SU-DHL-6 (cell line): Measurements from ENCODE around the gene B3GALNT1.

Experiments
- CTCF ChIP-seq: fragments of 200-600 bp; sonication (generic); IDR thresholded peaks from one replicate; pipeline ENCODE4 v1.5.1; 2017; ENCODE audit warnings: antibody characterized with exemption, mild to moderate bottlenecking, low read length, moderate library complexity; ENCODE audit not compliant: insufficient read depth, poor library complexity, severe bottlenecking
- EZH2phosphoT487 ChIP-seq: fragments of 200-600 bp; sonication (generic), shearing (Covaris generic); conservative IDR thresholded peaks from 2 replicates; pipeline ENCODE4 v1.6.1; 2018; ENCODE audit warnings: mild to moderate bottlenecking, antibody characterized with exemption, low read length, moderate library complexity, mixed read lengths

DNA sequence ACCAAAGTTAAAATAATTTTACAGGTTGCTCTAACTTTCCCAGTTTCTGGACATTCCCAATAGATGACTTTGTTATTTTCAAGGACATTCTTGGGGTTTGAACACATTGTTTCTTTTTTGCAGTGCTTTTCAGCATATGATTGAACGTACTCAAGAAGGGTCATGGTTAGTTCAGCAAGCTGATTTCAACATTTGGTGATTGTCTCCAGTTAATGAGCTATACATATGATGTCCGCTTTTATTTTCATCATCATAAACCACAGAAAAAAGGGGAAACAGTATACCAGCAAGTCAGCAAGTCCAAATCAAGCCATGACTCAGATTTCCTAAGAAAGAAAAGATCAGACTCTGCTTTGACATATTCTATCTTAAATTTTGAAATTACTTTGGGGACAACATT lies 69.4 kb downstream of the B3GALNT1 start:
- TF ChIP-seq CTCF (no peak), EZH2phosphoT487 (no peak)
